ENCODE measurements around the gene BORCS6.

GRCh38 chr17:8231701-8232100, 41.7 kb upstream of the BORCS6 start:
- TF ChIP-seq CTCF (IDR thresholded peaks at IDR 0.05; ENCODE audit: insufficient read depth, low read length, poor library complexity, severe bottlenecking) (no peak), EZH2phosphoT487 (conservative IDR thresholded peaks at IDR 0.05; ENCODE audit: low read length) (no peak)

Data from SU-DHL-6 (cell line).